HG02759 (cell line): ENCODE results near the gene KRT79.
"Not testable (repeated sequence)": the region's sequence is repeated elsewhere in the genome, so short reads cannot be mapped to it uniquely, and the experiment has no call there.

Experiments
- ATAC-seq: cut with Tn5 transposase; IDR thresholded peaks from one replicate; pipeline ENCODE4 v1.9.1; 2021; ENCODE audit warnings: mild to moderate bottlenecking, moderate library complexity; ENCODE audit not compliant: unreplicated experiment

KRT79 gene

GRCh38 chr12:52833922-52834726, at the start of gene KRT79:
KRT79 (minus strand) TSS chr12:52834311; CDS start chr12:52834260, 51 bp downstream.
- no peak for ATAC-seq

GRCh38 chr12:52880499-52880898, 46.4 kb upstream of the KRT79 start:
- not testable (repeated sequence) for ATAC-seq

GRCh38 chr12:52879394-52880351, 45.6 kb upstream of the KRT79 start:
- peak; percentile 71 for ATAC-seq

- no peak for ATAC-seq
Measured at GRCh38 chr12:52878507-52879393, 44.6 kb upstream of the KRT79 start.

GRCh38 chr12:52877242-52877641, 43.1 kb upstream of the KRT79 start:
- ATAC-seq, result no peak

GRCh38 chr12:52876372-52876771, 42.3 kb upstream of the KRT79 start:
- no peak for ATAC-seq

- no peak for ATAC-seq
Measured at GRCh38 chr12:52874573-52875435, 40.7 kb upstream of the KRT79 start.

- peak; percentile 57 for ATAC-seq
Measured at GRCh38 chr12:52873832-52874572, 39.9 kb upstream of the KRT79 start.

- ATAC-seq, result no peak
Measured at GRCh38 chr12:52873513-52873831, 39.4 kb upstream of the KRT79 start.

GRCh38 chr12:52872644-52873389, 38.7 kb upstream of the KRT79 start:
- ATAC-seq, result no peak

- ATAC-seq, result no peak
Measured at GRCh38 chr12:52871291-52872039, 37.4 kb upstream of the KRT79 start.

- ATAC-seq, result peak; percentile 71
Measured at GRCh38 chr12:52870361-52871290, 36.5 kb upstream of the KRT79 start.

GRCh38 chr12:52867642-52868041, 33.5 kb upstream of the KRT79 start:
- no peak for ATAC-seq

GRCh38 chr12:52867152-52867551, 33.0 kb upstream of the KRT79 start:
- ATAC-seq, result no peak

- no peak for ATAC-seq
Measured at GRCh38 chr12:52865090-52865944, 31.2 kb upstream of the KRT79 start.

GRCh38 chr12:52862023-52862422, 27.9 kb upstream of the KRT79 start:
- no peak for ATAC-seq
